Activated CD8-positive, alpha-beta memory T cell treated with anti-CD3 and anti-CD28 coated beads, Interleukin-2, amount 50 U/mL, for 1 hour (primary cell): Measurements from ENCODE around the gene NOC3L.

Source experiments
- DNase-seq: peaks from one replicate; pipeline ENCODE4 v3.0.0-alpha.2; 2020; ENCODE audit errors: extremely low read depth

The NOC3L gene

GRCh38 chr10:94303929-94304328, 58.8 kb downstream of the NOC3L start:
- DNase-seq: no peak

- DNase-seq: no peak
Measured at GRCh38 chr10:94300042-94300441, 62.7 kb downstream of the NOC3L start.

DNA sequence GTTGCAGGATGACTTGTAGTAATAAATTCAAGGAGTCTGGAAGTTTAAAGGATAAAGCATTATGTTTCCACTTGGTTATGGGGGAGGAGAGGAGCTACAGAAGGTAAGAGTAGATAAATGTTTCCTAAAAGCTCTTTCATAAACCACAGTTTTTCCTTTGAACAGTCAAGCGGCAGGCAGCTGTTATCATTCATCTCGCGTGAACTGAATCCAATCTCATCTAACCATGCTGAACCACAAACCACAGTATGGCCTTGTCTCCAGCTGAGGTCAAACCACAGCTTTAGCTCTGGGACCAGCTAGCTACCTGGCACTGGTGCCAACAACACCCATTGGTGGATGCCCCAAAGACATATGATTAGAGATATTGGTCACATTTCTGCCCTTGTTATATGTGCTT, 63.3 kb downstream of the NOC3L start:
- no peak for DNase-seq

- DNase-seq: no peak
Measured at GRCh38 chr10:94294168-94294567, 68.6 kb downstream of the NOC3L start.

DNA sequence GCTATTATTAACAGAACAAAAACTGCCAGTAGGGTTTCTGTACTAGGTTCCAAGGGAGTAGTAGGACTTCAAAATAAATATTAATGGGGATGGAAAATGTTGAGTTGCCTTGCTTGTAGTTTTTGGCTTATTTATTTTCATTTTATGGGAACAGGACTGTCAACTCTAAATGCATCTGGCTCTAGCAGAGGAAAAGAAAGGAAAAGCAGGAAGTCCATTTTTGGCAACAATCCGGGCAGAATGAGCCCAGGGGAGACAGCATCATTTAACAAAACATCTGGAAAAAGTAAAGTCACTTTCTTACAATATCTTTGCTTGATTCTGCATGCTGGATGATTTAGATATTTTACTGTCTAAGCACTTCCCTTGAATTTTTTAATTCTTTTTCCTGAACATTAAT, 69.4 kb downstream of the NOC3L start:
- DNase-seq: no peak

- no peak for DNase-seq
Measured at GRCh38 chr10:94292434-94293090, 70.2 kb downstream of the NOC3L start.

GRCh38 chr10:94288361-94289101, 74.2 kb downstream of the NOC3L start:
- no peak for DNase-seq

- DNase-seq: no peak
Measured at GRCh38 chr10:94287336-94287735, 75.4 kb downstream of the NOC3L start.

DNA sequence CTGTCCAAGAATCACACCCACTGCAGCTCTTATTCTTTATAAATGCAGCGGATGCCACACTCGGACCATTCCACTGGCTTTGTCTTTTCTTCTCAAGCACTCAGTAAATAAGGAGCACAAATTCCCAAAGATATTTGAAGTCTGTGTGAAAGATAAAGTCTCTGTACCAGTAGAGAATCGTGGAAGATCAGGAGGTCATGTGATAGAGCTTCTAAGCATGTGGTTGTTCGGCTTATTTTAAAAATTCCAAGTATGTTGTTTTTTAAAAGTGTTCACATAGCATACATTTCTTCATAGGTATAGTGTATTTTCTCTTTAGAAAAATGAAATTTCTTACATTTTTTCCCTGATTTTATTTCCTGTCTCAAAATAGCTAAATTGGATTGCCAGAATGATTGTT, 75.8 kb downstream of the NOC3L start:
- DNase-seq: no peak

GRCh38 chr10:94285271-94285670, 77.5 kb downstream of the NOC3L start:
- DNase-seq: no peak
